ENCODE data around the gene EPO. TPM values are rescaled to one million over a fixed set of nuclear protein-coding genes. Genes with fewer than 3 reads are reported as not detected.

Gene EPO
- total and polyA plus RNA-seq, 3 experiments from 2014 or later: 0.22 TPM; not detected in 2

DNA sequence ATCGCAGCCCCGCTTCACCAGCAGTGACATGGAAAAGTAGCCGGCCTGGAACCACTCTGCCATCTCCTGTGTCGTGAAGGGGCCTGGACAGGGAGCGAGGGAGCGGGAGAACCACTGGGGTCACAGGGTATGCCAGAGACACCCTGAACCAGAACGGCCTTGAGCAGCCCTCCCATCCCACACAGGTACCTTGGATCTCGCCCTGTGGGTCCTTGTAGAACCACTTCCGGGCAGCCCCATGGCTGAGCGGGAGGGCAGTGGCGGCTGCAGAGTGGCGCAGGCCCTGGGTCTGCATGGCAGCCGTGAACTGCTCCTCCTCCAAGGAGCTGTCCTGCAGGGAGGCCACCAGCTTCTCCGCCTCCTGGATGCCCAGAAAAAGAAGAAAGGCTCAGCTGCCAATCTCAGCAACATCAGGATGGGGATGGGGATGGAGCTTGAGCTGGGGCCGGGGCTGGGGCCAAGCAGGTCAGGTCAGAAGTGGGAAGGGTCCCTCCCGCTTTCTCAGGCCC is 35.7 kb upstream of the EPO start:
- POLR2A ChIA-PET: no interaction called here
- peaks cover 11% of the 10 kb centered on the region for H3K36me3 ChIP-seq (ENCODE audit: insufficient read depth, low read length)

DNA sequence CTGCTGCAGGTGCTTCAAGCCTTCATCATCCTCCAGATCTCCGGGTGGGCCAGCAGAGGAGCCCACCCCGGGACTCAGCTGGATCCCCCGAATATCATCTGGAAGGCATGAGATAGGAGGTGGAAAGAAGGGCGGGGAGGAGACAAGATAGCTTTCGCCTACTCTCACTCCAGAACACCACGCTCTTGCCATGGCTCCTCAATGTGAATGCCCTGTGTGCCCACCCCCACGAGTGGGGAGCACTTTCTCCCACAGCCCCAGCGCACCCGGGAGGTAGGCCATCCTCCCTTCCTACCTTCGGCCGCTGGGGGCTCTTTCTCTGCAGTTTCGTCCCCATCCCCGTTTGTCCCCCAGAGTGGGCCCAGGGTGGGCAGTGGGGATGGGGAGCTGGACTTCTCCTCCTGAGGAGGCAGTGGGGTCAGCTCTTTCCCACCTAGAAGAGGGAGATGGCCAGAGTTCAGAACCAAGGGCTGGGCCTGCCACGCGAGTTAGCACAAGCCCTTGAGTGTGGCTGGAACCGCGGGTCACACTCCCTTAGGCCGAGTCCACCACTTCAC is 35.1 kb upstream of the EPO start:
- no peak overlapping the region for H3K4me3 Mint-ChIP-seq
- H3K4me1 Mint-ChIP-seq: peaks cover 18 to 31% (median 23%) of the 10 kb centered on the region in 3 donors
- Histone ChIP-seq H3K9me3 (ENCODE audit: low read length) (no peaks in the 10 kb centered on the region), H3K36me3 (ENCODE audit: insufficient read depth, low read length) (peaks cover 11% of the 10 kb centered on the region), H3K4me3 (ENCODE audit: low read length) (no peak overlapping the region), H3K27me3 (ENCODE audit: insufficient read depth, low read length, poor library complexity, severe bottlenecking) (no peaks in the 10 kb centered on the region), H3K4me1 (ENCODE audit: insufficient read depth, low read length) (peaks cover 15% of the 10 kb centered on the region), H3K27ac (ENCODE audit: low read depth, low read length) (no peak overlapping the region)
- no peaks in the 10 kb centered on the region for H3K9me3 Mint-ChIP-seq
- ChIA-PET CTCF (interaction anchor here (1.3 to 1.9 kb wide), 3 partner anchors 20 to 122 kb away, joined by 3 to 10 read pairs (median 6); partner anchors contain the start of gene POP7), POLR2A (no interaction called here)
- DNase-seq: no peak
- peak overlapping the region in 1 of 8 donors; percentile 33 for H3K27ac Mint-ChIP-seq
- H3K27me3 Mint-ChIP-seq: no peaks in the 10 kb centered on the region
- peaks cover 0 to 77% (median 2%) of the 10 kb centered on the region in 3 donors for H3K36me3 Mint-ChIP-seq

More for the DNA sequence above, 35.7 kb upstream of the EPO start:
- Histone ChIP-seq H3K4me3 (ENCODE audit: low read length) (no peak overlapping the region), H3K27ac (ENCODE audit: low read depth, low read length) (no peak overlapping the region), H3K27me3 (ENCODE audit: insufficient read depth, low read length, poor library complexity, severe bottlenecking) (no peaks in the 10 kb centered on the region), H3K9me3 (ENCODE audit: low read length) (no peaks in the 10 kb centered on the region), H3K4me1 (ENCODE audit: insufficient read depth, low read length) (peaks cover 16% of the 10 kb centered on the region)
- Mint-ChIP-seq H3K9me3 (no peaks in the 10 kb centered on the region), H3K4me1 (peaks cover 22 to 31% (median 22%) of the 10 kb centered on the region in 3 donors), H3K27me3 (no peaks in the 10 kb centered on the region), H3K4me3 (no peak overlapping the region), H3K36me3 (peaks cover 0 to 80% (median 2%) of the 10 kb centered on the region in 3 donors), H3K27ac (no peak overlapping the region)
- DNase-seq: no peak
- CTCF ChIA-PET: interaction anchor here (0.9 to 1.9 kb wide), 4 partner anchors 21 to 79 kb away, joined by 3 to 10 read pairs (median 5); partner anchors contain the start of gene POP7

DNA sequence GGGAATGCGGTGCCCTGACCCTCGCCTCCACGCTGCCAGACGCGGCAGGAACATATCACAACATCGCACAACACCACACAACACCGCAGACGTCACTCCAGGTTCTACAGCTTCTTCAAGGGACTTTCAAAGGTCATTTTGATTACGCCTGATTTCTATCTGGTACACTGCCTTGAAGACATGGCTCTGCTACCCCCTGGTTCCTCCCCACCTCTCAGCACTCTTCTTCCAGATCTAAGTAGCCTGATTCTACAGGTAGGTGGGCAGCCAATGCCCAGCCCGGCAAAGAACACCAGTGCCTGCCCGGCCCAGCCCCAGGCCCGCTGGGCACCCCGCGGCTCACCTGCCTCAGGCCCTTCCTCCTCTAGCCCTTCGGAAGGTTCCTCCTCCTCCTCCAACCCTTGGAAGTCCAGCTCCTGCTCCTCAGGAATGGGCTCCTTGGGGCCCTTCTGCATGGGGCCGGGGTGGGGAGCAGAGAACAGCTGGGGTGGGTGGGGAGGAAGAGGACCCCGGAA is 34.6 kb upstream of the EPO start:
- Mint-ChIP-seq H3K36me3 (peaks cover 0 to 72% (median 2%) of the 10 kb centered on the region in 3 donors), H3K27me3 (no peaks in the 10 kb centered on the region), H3K4me1 (peaks cover 13 to 27% (median 22%) of the 10 kb centered on the region in 3 donors), H3K27ac (peak overlapping the region in 1 of 8 donors; percentile 33), H3K9me3 (no peaks in the 10 kb centered on the region), H3K4me3 (no peak overlapping the region)
- no peaks in the 10 kb centered on the region for H3K27me3 ChIP-seq (ENCODE audit: insufficient read depth, low read length, poor library complexity, severe bottlenecking)
- DNase-seq: no peak
- no peak overlapping the region for H3K4me3 ChIP-seq (ENCODE audit: low read length)
- ChIA-PET POLR2A (no interaction called here), CTCF (interaction anchor here (1.2 to 1.4 kb wide), 3 partner anchors 19 to 122 kb away, joined by 3 to 6 read pairs (median 3); no protein-coding TSS in a partner anchor)
- H3K36me3 ChIP-seq (ENCODE audit: insufficient read depth, low read length): peaks cover 11% of the 10 kb centered on the region
- no peak overlapping the region for H3K27ac ChIP-seq (ENCODE audit: low read depth, low read length)
- no peaks in the 10 kb centered on the region for H3K9me3 ChIP-seq (ENCODE audit: low read length)
- peaks cover 9% of the 10 kb centered on the region for H3K4me1 ChIP-seq (ENCODE audit: insufficient read depth, low read length)

DNA sequence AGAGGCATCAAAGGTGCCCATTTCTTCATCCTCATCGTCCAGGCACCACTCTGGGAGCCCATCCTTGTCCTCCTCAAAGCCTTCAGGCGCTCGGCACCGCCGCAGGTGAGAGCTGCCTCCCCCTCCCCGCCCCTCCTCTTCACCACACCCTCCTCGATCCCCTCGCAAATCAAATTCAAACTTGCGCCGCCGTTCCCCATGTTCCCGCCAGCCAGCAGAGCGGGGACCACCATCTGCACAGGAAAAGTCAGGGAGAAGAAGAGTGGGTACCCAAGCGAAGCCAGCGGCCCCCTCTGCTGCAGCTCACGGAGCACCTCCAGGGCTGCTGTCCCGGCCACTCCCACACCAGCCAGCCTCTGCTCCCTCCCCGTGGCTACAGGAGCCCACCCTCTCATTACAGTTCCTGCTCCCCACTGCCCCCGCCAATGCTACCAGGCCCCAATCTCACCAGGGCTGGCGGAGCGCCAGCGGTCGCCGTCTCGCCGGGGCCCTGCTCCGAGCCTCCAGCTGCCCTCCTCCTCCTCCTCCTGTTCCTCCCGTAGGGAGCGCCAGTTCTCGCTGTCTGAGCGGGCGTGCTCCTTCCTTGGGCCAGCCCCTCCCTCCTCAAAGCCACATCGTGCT is 34.0 kb upstream of the EPO start:
- ChIA-PET POLR2A (no interaction called here), CTCF (interaction anchor here (1.2 to 1.3 kb wide), 2 partner anchors 18 to 123 kb away, joined by 3 read pairs; no protein-coding TSS in a partner anchor)
- H3K4me1 Mint-ChIP-seq: peaks cover 7 to 23% (median 20%) of the 10 kb centered on the region in 3 donors

GRCh38 chr7:100686822-100687211 is 33.5 kb upstream of the EPO start:
- Histone ChIP-seq H3K4me1 (ENCODE audit: insufficient read depth, low read length) (peaks cover 12% of the 10 kb centered on the region), H3K27me3 (ENCODE audit: insufficient read depth, low read length, poor library complexity, severe bottlenecking) (no peaks in the 10 kb centered on the region), H3K4me3 (ENCODE audit: low read length) (no peak overlapping the region), H3K27ac (ENCODE audit: low read depth, low read length) (no peak overlapping the region), H3K36me3 (ENCODE audit: insufficient read depth, low read length) (peaks cover 11% of the 10 kb centered on the region), H3K9me3 (ENCODE audit: low read length) (no peaks in the 10 kb centered on the region)
- H3K27ac Mint-ChIP-seq: no peak overlapping the region
- no peaks in the 10 kb centered on the region for H3K9me3 Mint-ChIP-seq
- no peak overlapping the region for H3K4me3 Mint-ChIP-seq
- H3K4me1 Mint-ChIP-seq: peaks cover 11 to 23% (median 20%) of the 10 kb centered on the region in 3 donors
- no peaks in the 10 kb centered on the region for H3K27me3 Mint-ChIP-seq
- POLR2A ChIA-PET: no interaction called here
- peaks cover 0 to 68% (median 2%) of the 10 kb centered on the region in 3 donors for H3K36me3 Mint-ChIP-seq
- CTCF ChIA-PET: interaction anchor here (1.2 kb wide), 1 partner anchor 18 kb away, joined by 3 read pairs; no protein-coding TSS in a partner anchor
- DNase-seq: no peak

More for the DNA sequence above, 34.0 kb upstream of the EPO start:
- no peaks in the 10 kb centered on the region for H3K9me3 ChIP-seq (ENCODE audit: low read length)
- Mint-ChIP-seq H3K9me3 (no peaks in the 10 kb centered on the region), H3K4me3 (no peak overlapping the region), H3K27me3 (no peaks in the 10 kb centered on the region), H3K27ac (no peak overlapping the region), H3K36me3 (peaks cover 0 to 69% (median 2%) of the 10 kb centered on the region in 3 donors)
- no peak overlapping the region for H3K27ac ChIP-seq (ENCODE audit: low read depth, low read length)
- H3K4me1 ChIP-seq (ENCODE audit: insufficient read depth, low read length): peaks cover 11% of the 10 kb centered on the region
- H3K27me3 ChIP-seq (ENCODE audit: insufficient read depth, low read length, poor library complexity, severe bottlenecking): no peaks in the 10 kb centered on the region
- DNase-seq: no peak
- H3K36me3 ChIP-seq (ENCODE audit: insufficient read depth, low read length): peaks cover 11% of the 10 kb centered on the region
- H3K4me3 ChIP-seq (ENCODE audit: low read length): no peak overlapping the region

- ChIA-PET CTCF (interaction anchor here (1.8 kb wide), 1 partner anchor 128 kb away, joined by 7 read pairs; no protein-coding TSS in a partner anchor), POLR2A (interaction anchor here (0.6 kb wide), 1 partner anchor 123 kb away, joined by 5 read pairs; no protein-coding TSS in a partner anchor)
Measured at GRCh38 chr7:100687261-100687660, 33.0 kb upstream of the EPO start.

DNA sequence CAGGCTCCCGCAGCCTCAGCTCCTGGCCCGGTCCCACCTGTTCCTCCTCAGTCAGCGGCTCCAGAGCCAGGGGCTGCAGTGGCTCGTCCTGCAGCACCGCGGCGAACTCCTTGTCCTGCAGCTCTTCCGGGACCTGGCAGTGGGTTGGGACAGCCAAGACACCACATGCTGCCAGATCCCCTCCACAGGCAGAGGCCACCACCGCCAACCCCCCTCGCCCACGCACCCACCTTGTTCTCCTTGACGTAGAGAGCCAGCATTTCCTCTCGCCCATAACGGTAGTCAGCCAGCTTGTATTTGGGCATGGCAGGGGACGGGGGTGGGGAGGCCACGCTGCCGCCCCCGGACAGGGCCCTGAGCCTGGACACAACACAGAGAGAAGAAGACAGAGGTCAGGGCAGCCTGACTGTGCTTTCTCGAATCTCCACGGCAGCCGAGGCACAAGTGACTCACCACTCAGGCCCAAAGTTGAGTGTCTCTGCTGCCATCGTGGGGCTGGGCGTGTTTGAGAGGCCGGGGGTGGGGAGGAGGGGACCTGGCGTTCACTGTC is 32.4 kb upstream of the EPO start:
- no peaks in the 10 kb centered on the region for H3K27me3 Mint-ChIP-seq
- ChIA-PET POLR2A (interaction anchor here (0.6 to 1.4 kb wide), 2 partner anchors 104 to 124 kb away, joined by 3 to 5 read pairs; no protein-coding TSS in a partner anchor), CTCF (interaction anchor here (1.5 to 1.8 kb wide), 2 partner anchors 124 to 128 kb away, joined by 5 to 7 read pairs; no protein-coding TSS in a partner anchor)
- H3K4me3 ChIP-seq (ENCODE audit: low read length): no peak overlapping the region
- peaks cover 0 to 62% (median 2%) of the 10 kb centered on the region in 3 donors for H3K36me3 Mint-ChIP-seq
- peak overlapping the region in 4 of 8 donors; percentile 26 to 77 (median 54) for H3K27ac Mint-ChIP-seq
- no peaks in the 10 kb centered on the region for H3K9me3 Mint-ChIP-seq
- no peaks in the 10 kb centered on the region for H3K27me3 ChIP-seq (ENCODE audit: insufficient read depth, low read length, poor library complexity, severe bottlenecking)
- DNase-seq: no peak
- H3K9me3 ChIP-seq (ENCODE audit: low read length): no peaks in the 10 kb centered on the region
- H3K4me3 Mint-ChIP-seq: no peak overlapping the region
- H3K4me1 ChIP-seq (ENCODE audit: insufficient read depth, low read length): peaks cover 20% of the 10 kb centered on the region
- no peak overlapping the region for H3K27ac ChIP-seq (ENCODE audit: low read depth, low read length)
- peaks cover 11% of the 10 kb centered on the region for H3K36me3 ChIP-seq (ENCODE audit: insufficient read depth, low read length)
- peaks cover 21 to 34% (median 30%) of the 10 kb centered on the region in 3 donors for H3K4me1 Mint-ChIP-seq

More at GRCh38 chr7:100687261-100687660, 33.0 kb upstream of the EPO start:
- Histone ChIP-seq H3K36me3 (ENCODE audit: insufficient read depth, low read length) (peaks cover 11% of the 10 kb centered on the region), H3K27ac (ENCODE audit: low read depth, low read length) (no peak overlapping the region), H3K4me1 (ENCODE audit: insufficient read depth, low read length) (peaks cover 15% of the 10 kb centered on the region), H3K27me3 (ENCODE audit: insufficient read depth, low read length, poor library complexity, severe bottlenecking) (no peaks in the 10 kb centered on the region), H3K4me3 (ENCODE audit: low read length) (no peak overlapping the region), H3K9me3 (ENCODE audit: low read length) (no peaks in the 10 kb centered on the region)
- DNase-seq: no peak
- Mint-ChIP-seq H3K27me3 (no peaks in the 10 kb centered on the region), H3K4me1 (peaks cover 16 to 28% (median 24%) of the 10 kb centered on the region in 3 donors), H3K4me3 (no peak overlapping the region), H3K9me3 (no peaks in the 10 kb centered on the region), H3K27ac (no peak overlapping the region), H3K36me3 (peaks cover 0 to 65% (median 2%) of the 10 kb centered on the region in 3 donors)
